C4-2B (cell line): ENCODE measurements around the gene NMUR1.

Experiments used
- ZFX ChIP-seq: fragments of 450-650 bp; IDR thresholded peaks from 2 replicates; pipeline ENCODE4 v1.6.1; 2017
- TF ChIP-seq, protein P1 (sequence below): fragments of 450-650 bp; conservative IDR thresholded peaks from 2 replicates; pipeline ENCODE4 v1.5.1; 2017; ENCODE audit warnings: mild to moderate bottlenecking

GRCh38 chr2:231535961-231536360, 5.7 kb upstream of the NMUR1 start:
- TF ChIP-seq, protein P1, sequence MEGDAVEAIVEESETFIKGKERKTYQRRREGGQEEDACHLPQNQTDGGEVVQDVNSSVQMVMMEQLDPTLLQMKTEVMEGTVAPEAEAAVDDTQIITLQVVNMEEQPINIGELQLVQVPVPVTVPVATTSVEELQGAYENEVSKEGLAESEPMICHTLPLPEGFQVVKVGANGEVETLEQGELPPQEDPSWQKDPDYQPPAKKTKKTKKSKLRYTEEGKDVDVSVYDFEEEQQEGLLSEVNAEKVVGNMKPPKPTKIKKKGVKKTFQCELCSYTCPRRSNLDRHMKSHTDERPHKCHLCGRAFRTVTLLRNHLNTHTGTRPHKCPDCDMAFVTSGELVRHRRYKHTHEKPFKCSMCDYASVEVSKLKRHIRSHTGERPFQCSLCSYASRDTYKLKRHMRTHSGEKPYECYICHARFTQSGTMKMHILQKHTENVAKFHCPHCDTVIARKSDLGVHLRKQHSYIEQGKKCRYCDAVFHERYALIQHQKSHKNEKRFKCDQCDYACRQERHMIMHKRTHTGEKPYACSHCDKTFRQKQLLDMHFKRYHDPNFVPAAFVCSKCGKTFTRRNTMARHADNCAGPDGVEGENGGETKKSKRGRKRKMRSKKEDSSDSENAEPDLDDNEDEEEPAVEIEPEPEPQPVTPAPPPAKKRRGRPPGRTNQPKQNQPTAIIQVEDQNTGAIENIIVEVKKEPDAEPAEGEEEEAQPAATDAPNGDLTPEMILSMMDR, result no peak
- no peak for TF ChIP-seq ZFX
